AG10803 (cell line): ENCODE results near the gene PPP1CC.

Experiments used
- DNase-seq: peaks from one replicate; pipeline ENCODE4 v3.0.0; 2010; ENCODE audit warnings: low read depth
- H3K4me3 ChIP-seq: 2 replicates; pipeline ENCODE4 v1.5.1; 2011; ENCODE audit warnings: mild to moderate bottlenecking, low read length, control low read depth
- TF ChIP-seq, protein P1 (sequence below): conservative IDR thresholded peaks from 2 replicates; pipeline ENCODE4 v1.5.1; 2011; ENCODE audit warnings: mild to moderate bottlenecking, low read length, control low read depth, inconsistent platforms

Gene PPP1CC

DNA sequence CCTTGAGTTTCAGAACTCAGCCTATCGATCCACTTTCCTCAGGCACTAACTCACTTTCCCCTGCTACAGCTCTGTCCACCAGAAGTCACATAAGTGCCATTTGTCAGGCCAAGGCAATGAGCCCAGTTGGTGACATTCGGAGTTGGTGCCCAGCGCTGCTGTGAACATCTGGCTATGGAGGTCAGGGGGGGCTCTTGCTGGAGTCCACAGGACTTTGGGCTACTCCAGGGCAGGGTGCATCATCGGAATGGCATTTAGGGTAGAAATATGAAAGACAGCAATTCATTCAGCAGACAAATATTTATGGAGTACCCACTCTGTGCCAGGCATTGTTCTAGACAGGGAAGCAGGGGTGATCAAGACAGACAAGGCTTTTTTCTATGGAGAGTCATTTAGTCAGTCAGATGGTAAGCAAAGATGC is 1.5 kb upstream of the PPP1CC start:
- H3K4me3 ChIP-seq, result peak overlapping the region; percentile 18; the same call in 1 of the 2 replicates
- TF ChIP-seq, protein P1, sequence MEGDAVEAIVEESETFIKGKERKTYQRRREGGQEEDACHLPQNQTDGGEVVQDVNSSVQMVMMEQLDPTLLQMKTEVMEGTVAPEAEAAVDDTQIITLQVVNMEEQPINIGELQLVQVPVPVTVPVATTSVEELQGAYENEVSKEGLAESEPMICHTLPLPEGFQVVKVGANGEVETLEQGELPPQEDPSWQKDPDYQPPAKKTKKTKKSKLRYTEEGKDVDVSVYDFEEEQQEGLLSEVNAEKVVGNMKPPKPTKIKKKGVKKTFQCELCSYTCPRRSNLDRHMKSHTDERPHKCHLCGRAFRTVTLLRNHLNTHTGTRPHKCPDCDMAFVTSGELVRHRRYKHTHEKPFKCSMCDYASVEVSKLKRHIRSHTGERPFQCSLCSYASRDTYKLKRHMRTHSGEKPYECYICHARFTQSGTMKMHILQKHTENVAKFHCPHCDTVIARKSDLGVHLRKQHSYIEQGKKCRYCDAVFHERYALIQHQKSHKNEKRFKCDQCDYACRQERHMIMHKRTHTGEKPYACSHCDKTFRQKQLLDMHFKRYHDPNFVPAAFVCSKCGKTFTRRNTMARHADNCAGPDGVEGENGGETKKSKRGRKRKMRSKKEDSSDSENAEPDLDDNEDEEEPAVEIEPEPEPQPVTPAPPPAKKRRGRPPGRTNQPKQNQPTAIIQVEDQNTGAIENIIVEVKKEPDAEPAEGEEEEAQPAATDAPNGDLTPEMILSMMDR, result no peak
- DNase-seq, result peak; percentile 82

DNA sequence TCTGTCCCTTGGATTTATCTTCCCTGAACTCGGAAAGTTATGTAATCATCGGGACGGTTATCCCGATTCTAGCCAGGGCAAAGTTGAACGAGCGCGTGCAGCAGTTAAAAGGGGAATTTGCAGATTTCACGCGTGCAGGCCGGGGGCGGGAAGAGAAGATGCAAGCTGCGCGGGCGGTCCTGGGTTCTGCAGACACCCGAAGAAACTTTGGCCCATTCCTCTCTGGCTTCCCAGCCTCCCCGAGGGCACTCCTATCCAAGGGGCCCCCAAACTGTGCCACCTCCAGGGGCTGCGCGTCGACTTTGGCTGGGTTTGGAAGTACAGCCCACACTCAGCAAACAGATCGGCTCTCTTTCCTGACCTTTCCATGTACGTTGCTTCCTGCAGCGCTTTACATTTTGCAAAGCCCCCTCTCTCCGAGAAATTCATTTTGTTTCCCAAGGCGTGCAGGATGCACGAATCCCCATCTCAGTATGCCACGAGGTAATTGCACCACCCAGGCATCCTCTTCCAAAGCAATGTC is 941 bp upstream of the PPP1CC start:
- peak overlapping the region; percentile 72 for H3K4me3 ChIP-seq
- TF ChIP-seq, protein P1, result no peak

DNA sequence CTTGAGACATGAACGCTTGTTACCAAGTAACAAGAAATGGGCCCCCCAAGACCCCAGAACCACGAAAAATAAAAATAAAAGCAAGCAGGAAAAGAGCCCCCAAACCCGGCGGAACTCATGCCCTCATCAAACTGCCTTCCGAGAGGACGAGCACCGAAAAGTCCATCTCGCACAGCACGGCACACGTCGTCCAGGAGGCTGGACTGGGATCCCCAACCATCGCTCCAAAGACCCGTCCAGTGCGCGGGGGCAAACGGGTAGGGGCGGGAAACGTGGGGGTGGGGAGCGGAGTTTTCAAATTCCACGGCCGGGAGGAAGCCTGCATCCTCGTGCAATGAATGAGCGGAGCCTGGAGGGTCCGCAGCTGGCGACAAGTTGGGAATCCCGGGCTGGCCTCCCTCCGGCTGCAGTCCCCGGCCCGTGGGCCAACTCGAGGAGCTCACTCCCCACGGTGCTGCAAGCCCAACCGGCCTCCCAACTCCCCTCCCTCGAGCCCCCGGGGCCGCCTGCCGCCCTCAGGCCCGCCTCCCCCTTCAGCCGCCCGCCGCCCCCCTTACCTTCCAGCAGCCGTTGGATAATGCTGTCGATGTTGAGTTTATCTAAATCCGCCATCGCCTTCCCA is 484 bp downstream of the PPP1CC start:
- no peak for DNase-seq
- TF ChIP-seq, protein P1, result no peak

More for the DNA sequence above, 941 bp upstream of the PPP1CC start:
- DNase-seq, result no peak

DNA sequence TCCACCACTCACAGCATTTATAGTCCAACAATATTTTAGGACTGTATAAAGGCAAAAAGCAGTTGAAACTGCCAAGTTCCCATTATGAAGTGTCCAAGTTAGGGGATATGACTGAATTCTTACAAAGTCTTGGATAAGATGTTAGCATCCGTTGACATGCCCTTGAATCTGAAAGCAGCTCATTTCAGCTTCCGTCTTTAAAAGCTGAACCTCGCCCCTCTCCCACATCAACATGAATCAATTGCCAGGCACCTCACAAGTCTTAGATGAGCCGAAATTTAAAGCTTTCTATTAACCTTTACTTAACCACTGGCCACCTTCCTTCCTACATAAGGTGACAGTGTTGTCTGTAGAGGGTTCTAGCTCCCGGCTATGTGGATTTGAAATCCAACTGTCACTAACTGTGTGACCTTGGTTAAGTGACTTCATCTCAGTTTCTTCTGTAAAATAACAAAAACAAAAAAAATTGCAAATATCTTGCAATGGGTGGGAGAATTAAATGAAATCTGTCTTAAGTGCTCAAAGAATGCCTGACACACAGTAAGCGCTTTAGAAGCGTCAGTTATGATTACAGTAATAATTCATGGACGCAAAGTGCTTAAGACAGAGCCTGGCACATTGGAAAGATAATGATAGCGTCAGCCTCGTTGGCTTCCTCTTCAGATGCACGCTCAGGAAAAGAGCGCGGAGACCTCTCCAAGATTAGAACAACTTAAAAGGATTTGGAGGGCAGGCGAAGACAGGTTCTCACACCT is 1.2 kb downstream of the PPP1CC start:
- TF ChIP-seq, protein P1, result no peak
- no peak for DNase-seq
- peak overlapping the region; percentile 94 for H3K4me3 ChIP-seq

More for the DNA sequence above, 484 bp downstream of the PPP1CC start:
- peak overlapping the region; percentile 94 for H3K4me3 ChIP-seq

DNA sequence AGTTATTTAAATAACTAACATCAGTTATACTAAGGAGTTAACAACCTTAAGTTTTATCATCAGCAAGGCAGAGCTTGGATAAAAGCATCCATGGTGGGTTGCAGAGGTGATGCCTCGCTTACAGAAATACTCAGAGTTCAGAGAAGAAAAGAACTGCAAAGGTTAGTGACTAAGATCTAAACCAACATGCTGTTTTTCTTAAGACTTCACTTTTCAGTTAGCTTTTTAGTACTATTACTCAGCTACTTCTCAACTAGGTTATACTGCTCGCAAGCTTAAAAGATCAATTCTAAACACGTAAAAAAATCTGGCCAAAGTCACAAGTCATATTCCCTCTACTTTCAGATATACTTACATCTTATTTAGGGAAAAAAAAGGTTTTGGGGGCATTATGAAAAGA is 2.8 kb downstream of the PPP1CC start:
- TF ChIP-seq, protein P1, result no peak
- no peak for DNase-seq
- H3K4me3 ChIP-seq, result peak overlapping the region; percentile 26; the same call in 1 of the 2 replicates

DNA sequence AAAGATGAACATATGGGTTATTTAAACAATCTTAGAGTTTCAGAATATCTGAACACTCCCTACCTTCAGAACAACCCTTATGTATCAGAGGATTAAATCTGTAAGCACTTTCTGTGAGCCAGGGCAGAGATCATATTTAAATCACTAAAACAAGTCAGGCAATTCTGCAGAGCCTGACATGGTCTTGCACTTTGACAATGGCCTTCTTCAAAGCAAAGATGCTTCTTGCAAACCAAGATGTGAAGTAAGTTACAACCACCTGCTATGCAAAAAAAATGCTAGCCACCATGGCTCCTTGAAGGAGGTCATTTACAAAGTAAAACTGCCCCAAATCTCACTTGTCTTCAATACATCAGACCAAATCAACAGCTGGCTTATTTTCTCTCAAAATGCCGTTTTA is 3.2 kb downstream of the PPP1CC start:
- H3K4me3 ChIP-seq, result no peak overlapping the region
- TF ChIP-seq, protein P1, result no peak
- DNase-seq, result no peak
